Choroid plexus epithelial cell (primary cell): ENCODE results near the gene MYO1C.

Source experiments
- DNase-seq: peaks from one replicate; pipeline ENCODE4 v3.0.0-alpha.2; 2010; ENCODE audit warnings: low read depth
- H3K4me3 ChIP-seq: 2 replicates; pipeline ENCODE4 v1.5.1; 2011; ENCODE audit warnings: low read depth, mild to moderate bottlenecking, control low read depth, low read length, moderate library complexity
- CTCF ChIP-seq: conservative IDR thresholded peaks from 2 replicates; pipeline ENCODE4 v1.5.1; 2011; ENCODE audit warnings: low read depth, mild to moderate bottlenecking, control low read depth, inconsistent platforms, low read length, moderate library complexity

The MYO1C gene

GRCh38 chr17:1490643-1491442, 1.6 kb downstream of the MYO1C start:
- H3K4me3 ChIP-seq: peak overlapping the region; percentile 72
- DNase-seq: no peak
- no peak for TF ChIP-seq CTCF

- DNase-seq: no peak
- peak overlapping the region; percentile 62 for H3K4me3 ChIP-seq
- no peak for TF ChIP-seq CTCF
Measured at GRCh38 chr17:1488826-1489270, 3.6 kb downstream of the MYO1C start.

- no peak for TF ChIP-seq CTCF
- peak overlapping the region; percentile 62 for H3K4me3 ChIP-seq
- peak; percentile 87 for DNase-seq
Measured at GRCh38 chr17:1487939-1488825, 4.3 kb downstream of the MYO1C start.

- TF ChIP-seq CTCF: no peak
- H3K4me3 ChIP-seq: peak overlapping the region; percentile 17
- DNase-seq: peak; percentile 40
Measured at GRCh38 chr17:1486802-1487695, 5.4 kb downstream of the MYO1C start.

- DNase-seq: peak; percentile 41
- TF ChIP-seq CTCF: no peak
- peak overlapping the region; percentile 69 for H3K4me3 ChIP-seq
Measured at GRCh38 chr17:1485423-1486376, 6.8 kb downstream of the MYO1C start.
